ENCODE measurements around the gene MS4A3. TPM values are rescaled to one million over a fixed set of nuclear protein-coding genes. Genes with fewer than 3 reads are reported as not detected.
A peak's percentile ranks its signal among the peaks of the same experiment; 100 is the strongest.

MS4A3 gene
- total and polyA plus RNA-seq, 9 of the 15 experiments (the other 6 are each of a cell fraction or from before 2014, with no cell fraction given) = 3.4 to 94.5 (median 58.8) TPM

DNA sequence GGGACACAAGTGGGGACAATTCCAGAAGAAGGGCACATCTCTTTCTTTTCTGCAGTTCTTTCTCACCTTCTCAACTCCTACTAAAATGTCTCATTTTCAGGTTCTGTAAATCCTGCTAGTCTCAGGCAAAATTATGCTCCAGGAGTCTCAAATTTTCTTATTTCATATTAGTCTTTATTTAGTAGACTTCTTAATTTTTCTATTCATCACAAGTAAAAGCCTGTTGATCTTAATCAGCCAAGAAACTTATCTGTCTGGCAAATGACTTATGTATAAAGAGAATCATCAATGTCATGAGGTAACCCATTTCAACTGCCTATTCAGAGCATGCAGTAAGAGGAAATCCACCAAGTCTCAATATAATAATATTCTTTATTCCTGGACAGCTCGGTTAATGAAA lies 31.9 kb downstream of the MS4A3 start, which contains the start of gene MS4A2:
Gene MS4A2 (plus strand): TSS at position 301 of the 400 bp plus-strand sequence. CDS start 102 bp downstream, outside the sequence.
- no peaks in the 10 kb centered on the region for H3K9me1 ChIP-seq (ENCODE audit: control insufficient read depth, insufficient read depth, low read length)
- 28% methylated on average over 1 of the region's 1 CpG for WGBS (ENCODE audit: insufficient coverage, low coverage, missing lambda C conversion rate)
- TF ChIP-seq, protein P1, sequence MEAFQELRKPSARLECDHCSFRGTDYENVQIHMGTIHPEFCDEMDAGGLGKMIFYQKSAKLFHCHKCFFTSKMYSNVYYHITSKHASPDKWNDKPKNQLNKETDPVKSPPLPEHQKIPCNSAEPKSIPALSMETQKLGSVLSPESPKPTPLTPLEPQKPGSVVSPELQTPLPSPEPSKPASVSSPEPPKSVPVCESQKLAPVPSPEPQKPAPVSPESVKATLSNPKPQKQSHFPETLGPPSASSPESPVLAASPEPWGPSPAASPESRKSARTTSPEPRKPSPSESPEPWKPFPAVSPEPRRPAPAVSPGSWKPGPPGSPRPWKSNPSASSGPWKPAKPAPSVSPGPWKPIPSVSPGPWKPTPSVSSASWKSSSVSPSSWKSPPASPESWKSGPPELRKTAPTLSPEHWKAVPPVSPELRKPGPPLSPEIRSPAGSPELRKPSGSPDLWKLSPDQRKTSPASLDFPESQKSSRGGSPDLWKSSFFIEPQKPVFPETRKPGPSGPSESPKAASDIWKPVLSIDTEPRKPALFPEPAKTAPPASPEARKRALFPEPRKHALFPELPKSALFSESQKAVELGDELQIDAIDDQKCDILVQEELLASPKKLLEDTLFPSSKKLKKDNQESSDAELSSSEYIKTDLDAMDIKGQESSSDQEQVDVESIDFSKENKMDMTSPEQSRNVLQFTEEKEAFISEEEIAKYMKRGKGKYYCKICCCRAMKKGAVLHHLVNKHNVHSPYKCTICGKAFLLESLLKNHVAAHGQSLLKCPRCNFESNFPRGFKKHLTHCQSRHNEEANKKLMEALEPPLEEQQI (IDR thresholded peaks at IDR 0.05) = no peak
- H3K4me2 ChIP-seq (ENCODE audit: insufficient read depth, low read length) = no peak within 1 kb of the TSS
- ATAC-seq (no peak), DNase-seq (ENCODE audit: extremely low read depth in 1 of 4, low spot score in 3 of 4) (no peak), FAIRE-seq (no peak)
- no peaks in the 10 kb centered on the region for H3K9me3 ChIP-seq (replicated peaks; ENCODE audit: control insufficient read depth, insufficient read depth, low read depth, low read length)
- in situ Hi-C loops (cut with MboI) (no loop called here), intact Hi-C loops (cut with micrococcal nuclease) (no loop called here)
- no peak within 1 kb of the TSS for H3K4me3 ChIP-seq
- H3K9ac ChIP-seq (ENCODE audit: insufficient read depth in 1 of 2, low read depth in 2 of 2, low read length in 2 of 2) = no peak within 1 kb of the TSS
- peak within 1 kb of the TSS; percentile 48 for H2AFZ ChIP-seq (ENCODE audit: low read depth, low read length)
- no peaks in the 10 kb centered on the region for H4K20me1 ChIP-seq (replicated peaks; ENCODE audit: control insufficient read depth, insufficient read depth, low read length)
- no peaks in the 10 kb centered on the region for H3K36me3 ChIP-seq (ENCODE audit: control insufficient read depth, insufficient read depth, low read length)
- peaks cover 0 to 13% of the 10 kb centered on the region in 2 experiments; a peak in 2 of 5 replicates for H3K4me1 ChIP-seq (replicated peaks in 1 of 2; ENCODE audit: control insufficient read depth in 2 of 2, insufficient read depth in 2 of 2, low read length in 2 of 2)
- H3K27ac ChIP-seq (ENCODE audit: extremely low read depth, low read depth, low read length) = no peak within 1 kb of the TSS
- ChIA-PET POLR2A (no interaction called here), CTCF (ENCODE audit: low intra/inter-chr PET ratio) (no interaction called here)
- BruUV-seq (replicated peaks) = no TSS peak
- no peaks in the 10 kb centered on the region for H3K79me2 ChIP-seq (ENCODE audit: control insufficient read depth, insufficient read depth, low read length)
- H3K27me3 ChIP-seq (ENCODE audit: control insufficient read depth in 2 of 2, insufficient read depth in 2 of 2, low read length in 2 of 2) = no peaks in the 10 kb centered on the region

DNA sequence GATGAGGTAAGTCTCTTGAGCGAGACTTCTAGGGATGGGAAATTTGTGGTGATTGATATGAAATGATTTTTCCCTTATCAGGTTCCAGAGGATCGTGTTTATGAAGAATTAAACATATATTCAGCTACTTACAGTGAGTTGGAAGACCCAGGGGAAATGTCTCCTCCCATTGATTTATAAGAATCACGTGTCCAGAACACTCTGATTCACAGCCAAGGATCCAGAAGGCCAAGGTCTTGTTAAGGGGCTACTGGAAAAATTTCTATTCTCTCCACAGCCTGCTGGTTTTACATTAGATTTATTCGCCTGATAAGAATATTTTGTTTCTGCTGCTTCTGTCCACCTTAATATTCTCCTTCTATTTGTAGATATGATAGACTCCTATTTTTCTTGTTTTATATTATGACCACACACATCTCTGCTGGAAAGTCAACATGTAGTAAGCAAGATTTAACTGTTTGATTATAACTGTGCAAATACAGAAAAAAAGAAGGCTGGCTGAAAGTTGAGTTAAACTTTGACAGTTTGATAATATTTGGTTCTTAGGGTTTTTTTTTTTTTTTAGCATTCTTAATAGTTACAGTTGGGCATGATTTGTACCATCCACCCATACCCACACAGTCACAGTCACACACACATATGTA lies 39.1 kb downstream of the MS4A3 start:
- ChIA-PET CTCF (ENCODE audit: low intra/inter-chr PET ratio) (no interaction called here), POLR2A (no interaction called here)
- Histone ChIP-seq H3K9me3 (replicated peaks; ENCODE audit: control insufficient read depth, insufficient read depth, low read depth, low read length) (0 out of 2 replicates have a peak, but pooled peaks cover 4% of the 10 kb centered on the region), H3K4me1 (replicated peaks in 1 of 2; ENCODE audit: control insufficient read depth in 2 of 2, insufficient read depth in 2 of 2, low read length in 2 of 2) (no peaks in the 10 kb centered on the region; a peak in 2 of 5 replicates), H3K36me3 (ENCODE audit: control insufficient read depth, insufficient read depth, low read length) (no peaks in the 10 kb centered on the region; the same call in 2 of the 3 replicates), H3K4me2 (ENCODE audit: insufficient read depth, low read length) (no peak overlapping the region), H3K4me3 (no peak overlapping the region), H3K9me1 (ENCODE audit: control insufficient read depth, insufficient read depth, low read length) (no peaks in the 10 kb centered on the region), H3K79me2 (ENCODE audit: control insufficient read depth, insufficient read depth, low read length) (no peaks in the 10 kb centered on the region), H2AFZ (ENCODE audit: low read depth, low read length) (no peak overlapping the region), H4K20me1 (replicated peaks; ENCODE audit: control insufficient read depth, insufficient read depth, low read length) (no peaks in the 10 kb centered on the region), H3K9ac (ENCODE audit: insufficient read depth in 1 of 2, low read depth in 2 of 2, low read length in 2 of 2) (no peak overlapping the region), H3K27ac (ENCODE audit: extremely low read depth, low read depth, low read length) (no peak overlapping the region), H3K27me3 (ENCODE audit: control insufficient read depth in 2 of 2, insufficient read depth in 2 of 2, low read length in 2 of 2) (no peaks in the 10 kb centered on the region)
- in situ Hi-C loops (cut with MboI) (no loop called here), intact Hi-C loops (cut with micrococcal nuclease) (no loop called here)
- 48% methylated on average over 4 of the region's 4 CpGs for WGBS (ENCODE audit: insufficient coverage, low coverage, missing lambda C conversion rate)
- ATAC-seq (no peak), DNase-seq (ENCODE audit: extremely low read depth in 1 of 4, low spot score in 3 of 4) (no peak), FAIRE-seq (no peak)
- no TSS peak for BruUV-seq (replicated peaks)
- TF ChIP-seq, protein P2, sequence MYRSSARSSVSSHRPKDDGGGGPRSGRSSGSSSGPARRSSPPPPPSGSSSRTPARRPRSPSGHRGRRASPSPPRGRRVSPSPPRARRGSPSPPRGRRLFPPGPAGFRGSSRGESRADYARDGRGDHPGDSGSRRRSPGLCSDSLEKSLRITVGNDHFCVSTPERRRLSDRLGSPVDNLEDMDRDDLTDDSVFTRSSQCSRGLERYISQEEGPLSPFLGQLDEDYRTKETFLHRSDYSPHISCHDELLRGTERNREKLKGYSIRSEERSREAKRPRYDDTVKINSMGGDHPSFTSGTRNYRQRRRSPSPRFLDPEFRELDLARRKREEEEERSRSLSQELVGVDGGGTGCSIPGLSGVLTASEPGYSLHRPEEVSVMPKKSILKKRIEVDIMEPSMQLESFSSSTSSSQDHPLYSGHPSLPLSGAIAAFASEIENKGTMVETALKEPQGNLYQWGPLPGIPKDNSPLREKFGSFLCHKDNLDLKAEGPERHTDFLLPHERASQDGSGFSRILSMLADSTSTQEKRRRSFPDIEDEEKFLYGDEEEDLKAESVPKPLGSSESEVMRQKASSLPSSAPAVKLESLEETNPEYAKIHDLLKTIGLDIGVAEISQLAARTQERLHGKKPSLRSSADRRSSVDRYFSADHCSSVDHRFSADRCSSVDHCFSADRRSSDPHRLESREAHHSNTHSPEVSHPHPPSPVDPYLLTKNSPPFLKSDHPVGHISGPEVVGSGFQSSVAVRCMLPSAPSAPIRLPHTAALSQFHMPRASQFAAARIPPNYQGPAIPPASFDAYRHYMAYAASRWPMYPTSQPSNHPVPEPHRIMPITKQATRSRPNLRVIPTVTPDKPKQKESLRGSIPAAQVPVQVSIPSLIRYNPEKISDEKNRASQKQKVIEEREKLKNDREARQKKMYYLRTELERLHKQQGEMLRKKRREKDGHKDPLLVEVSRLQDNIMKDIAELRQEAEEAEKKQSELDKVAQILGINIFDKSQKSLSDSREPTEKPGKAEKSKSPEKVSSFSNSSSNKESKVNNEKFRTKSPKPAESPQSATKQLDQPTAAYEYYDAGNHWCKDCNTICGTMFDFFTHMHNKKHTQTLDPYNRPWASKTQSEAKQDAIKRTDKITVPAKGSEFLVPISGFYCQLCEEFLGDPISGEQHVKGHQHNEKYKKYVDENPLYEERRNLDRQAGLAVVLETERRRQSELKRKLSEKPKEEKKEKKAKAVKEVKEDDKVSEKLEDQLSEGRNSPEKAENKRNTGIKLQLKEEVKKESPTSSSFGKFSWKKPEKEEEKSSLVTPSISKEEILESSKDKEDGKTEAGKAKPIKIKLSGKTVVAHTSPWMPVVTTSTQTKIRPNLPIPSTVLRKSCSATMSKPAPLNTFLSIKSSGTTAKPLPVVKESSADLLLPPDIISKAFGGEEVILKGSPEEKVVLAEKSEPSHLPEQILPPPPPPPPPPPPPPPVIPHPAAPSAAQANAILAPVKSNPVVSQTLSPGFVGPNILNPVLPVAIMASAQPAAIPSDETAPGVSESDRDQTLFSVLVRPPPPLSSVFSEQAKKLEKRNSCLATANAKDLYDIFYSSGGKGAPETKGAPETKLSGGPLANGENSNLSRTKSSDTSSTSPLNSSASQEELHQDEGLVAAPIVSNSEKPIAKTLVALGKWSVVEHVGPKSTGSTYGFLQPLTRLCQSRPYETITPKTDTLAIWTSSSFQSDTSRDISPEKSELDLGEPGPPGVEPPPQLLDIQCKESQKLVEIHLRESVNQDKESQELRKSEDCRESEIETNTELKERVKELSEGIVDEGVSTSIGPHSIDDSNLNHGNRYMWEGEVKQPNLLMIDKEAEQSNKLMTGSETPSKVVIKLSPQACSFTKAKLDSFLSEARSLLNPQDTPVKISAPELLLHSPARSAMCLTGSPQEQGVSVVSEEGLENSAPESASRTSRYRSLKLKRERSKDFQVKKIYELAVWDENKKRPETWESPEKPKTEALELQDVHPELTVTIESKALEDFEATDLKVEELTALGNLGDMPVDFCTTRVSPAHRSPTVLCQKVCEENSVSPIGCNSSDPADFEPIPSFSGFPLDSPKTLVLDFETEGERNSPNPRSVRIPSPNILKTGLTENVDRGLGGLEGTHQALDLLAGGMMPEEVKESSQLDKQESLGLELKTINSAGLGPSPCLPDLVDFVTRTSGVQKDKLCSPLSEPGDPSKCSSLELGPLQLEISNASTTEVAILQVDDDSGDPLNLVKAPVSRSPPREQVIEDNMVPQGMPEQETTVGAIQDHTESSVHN (IDR thresholded peaks at IDR 0.05; ENCODE audit: borderline replicate concordance in 1 of 2, low read depth in 1 of 2) = no peak

All from K562 (cell line).